HepG2 (cell line): ENCODE results near the gene CAB39. TPM values are rescaled to one million over a fixed set of nuclear protein-coding genes. Genes with fewer than 3 reads are reported as not detected.

Source experiments
- ARID5B ChIP-seq: IDR thresholded peaks from 2 replicates; pipeline ENCODE4 v1.4.0; 2020; ENCODE audit warnings: mild to moderate bottlenecking, missing genetic modification reagents
- GLMP ChIP-seq: sonication (generic); formaldehyde crosslinking; IDR thresholded peaks from 2 replicates; pipeline ENCODE4 v1.9.0; 2021; ENCODE audit warnings: missing genetic modification reagents, mild to moderate bottlenecking, borderline replicate concordance
- KDM6A ChIP-seq: IDR thresholded peaks from 2 replicates; pipeline ENCODE4 v1.6.1; 2016; ENCODE audit warnings: low read depth
- MAF1 ChIP-seq: sonication (generic); formaldehyde crosslinking; IDR thresholded peaks from 2 replicates; pipeline ENCODE4 v1.5.0; 2020; ENCODE audit warnings: missing genetic modification reagents, borderline replicate concordance
- MEIS2 ChIP-seq: sonication (generic); formaldehyde crosslinking; IDR thresholded peaks from 2 replicates; pipeline ENCODE4 v1.9.0; 2021; ENCODE audit warnings: mild to moderate bottlenecking, missing genetic modification reagents
- ZNF17 ChIP-seq: sonication (generic); formaldehyde crosslinking; IDR thresholded peaks from 2 replicates; pipeline ENCODE4 v1.5.0; 2020; ENCODE audit warnings: mild to moderate bottlenecking, missing genetic modification reagents
- ZNF703 ChIP-seq: sonication (generic); formaldehyde crosslinking; IDR thresholded peaks from 2 replicates; pipeline ENCODE4 v1.5.1; 2020; ENCODE audit warnings: missing genetic modification reagents, mild to moderate bottlenecking, moderate library complexity, borderline replicate concordance
- ZNF772 ChIP-seq: sonication (generic); formaldehyde crosslinking; IDR thresholded peaks from 2 replicates; pipeline ENCODE4 v1.5.0; 2020; ENCODE audit warnings: mild to moderate bottlenecking, missing genetic modification reagents
- polyA plus RNA-seq, 8 experiments: library from polyadenylated mRNA; depleted of rRNA in 3 of 8; stranded (reverse) in 7 of 8; unstranded in 1 of 8; fragments of >200 nt; fragmentation: Illumina TruSeq in 4 of 8; extraction: Trizol in 4 of 8; gene quantifications; 2 replicates each; pipeline versions ENCODE4 v1.2.1 to v1.2.3, GENCODE V29; 2011 to 2016; ENCODE audit warnings: low read depth in 4 of 8, missing spikeins in 1 of 8, mixed read lengths in 1 of 8; ENCODE audit not compliant: insufficient read depth in 1 of 8
- total RNA-seq, 5 experiments: library from RNA; depleted of rRNA; stranded (reverse); fragments of >200 nt; fragmentation: Illumina TruSeq; extraction: Trizol; gene quantifications; 2 replicates each; pipeline ENCODE4 v1.2.3, GENCODE V29; 2016; ENCODE audit warnings: low read depth in 1 of 5
- TF ChIP-seq, protein P1 (sequence below): sonication (generic); formaldehyde crosslinking; IDR thresholded peaks from 2 replicates; pipeline ENCODE4 v1.8.0; 2022; ENCODE audit warnings: missing genetic modification reagents, low read depth, mild to moderate bottlenecking, borderline replicate concordance
- TF ChIP-seq, protein P2 (sequence below), 2 experiments: fragments of 450-650 bp in 1 of 2; sonication (generic) in 1 of 2; formaldehyde crosslinking in 1 of 2; IDR thresholded peaks; 2 replicates each; pipeline versions ENCODE4 v1.6.1 to v1.8.0; 2016 to 2022; ENCODE audit warnings: antibody characterized with exemption in 1 of 2, mild to moderate bottlenecking in 1 of 2, missing genetic modification reagents in 1 of 2

Gene CAB39
- total and polyA plus RNA-seq, 2 of the 13 experiments (the other 11 are each of a cell fraction or from before 2014, with no cell fraction given): 19.3 to 45.3 TPM

GRCh38 chr2:230713331-230714135, 891 bp downstream of the CAB39 start (continued):
- TF ChIP-seq ZNF17 (CRISPR knock-in tag) (no peak), ARID5B (CRISPR knock-in tag) (0 out of 2 replicates have a peak, but pooled peaks have one; percentile 7), ZNF772 (CRISPR knock-in tag) (0 out of 2 replicates have a peak, but pooled peaks have one; percentile 9), ZNF703 (peak; percentile 38; the same call in 1 of the 2 replicates), KDM6A (no peak), GLMP (CRISPR knock-in tag) (no peak), MEIS2 (CRISPR knock-in tag) (no peak; the same call in 1 of the 2 replicates), MAF1 (no peak)
- TF ChIP-seq, protein P1, sequence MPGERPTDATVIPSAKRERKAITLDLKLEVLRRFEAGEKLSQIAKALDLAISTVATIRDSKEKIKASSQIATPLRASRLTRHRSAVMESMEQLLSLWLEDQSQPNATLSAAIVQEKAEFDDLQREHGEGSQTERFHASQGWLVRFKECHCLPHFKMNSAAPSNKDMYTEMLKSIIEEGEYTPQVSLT (CRISPR knock-in tag): no peak
- TF ChIP-seq, protein P2, sequence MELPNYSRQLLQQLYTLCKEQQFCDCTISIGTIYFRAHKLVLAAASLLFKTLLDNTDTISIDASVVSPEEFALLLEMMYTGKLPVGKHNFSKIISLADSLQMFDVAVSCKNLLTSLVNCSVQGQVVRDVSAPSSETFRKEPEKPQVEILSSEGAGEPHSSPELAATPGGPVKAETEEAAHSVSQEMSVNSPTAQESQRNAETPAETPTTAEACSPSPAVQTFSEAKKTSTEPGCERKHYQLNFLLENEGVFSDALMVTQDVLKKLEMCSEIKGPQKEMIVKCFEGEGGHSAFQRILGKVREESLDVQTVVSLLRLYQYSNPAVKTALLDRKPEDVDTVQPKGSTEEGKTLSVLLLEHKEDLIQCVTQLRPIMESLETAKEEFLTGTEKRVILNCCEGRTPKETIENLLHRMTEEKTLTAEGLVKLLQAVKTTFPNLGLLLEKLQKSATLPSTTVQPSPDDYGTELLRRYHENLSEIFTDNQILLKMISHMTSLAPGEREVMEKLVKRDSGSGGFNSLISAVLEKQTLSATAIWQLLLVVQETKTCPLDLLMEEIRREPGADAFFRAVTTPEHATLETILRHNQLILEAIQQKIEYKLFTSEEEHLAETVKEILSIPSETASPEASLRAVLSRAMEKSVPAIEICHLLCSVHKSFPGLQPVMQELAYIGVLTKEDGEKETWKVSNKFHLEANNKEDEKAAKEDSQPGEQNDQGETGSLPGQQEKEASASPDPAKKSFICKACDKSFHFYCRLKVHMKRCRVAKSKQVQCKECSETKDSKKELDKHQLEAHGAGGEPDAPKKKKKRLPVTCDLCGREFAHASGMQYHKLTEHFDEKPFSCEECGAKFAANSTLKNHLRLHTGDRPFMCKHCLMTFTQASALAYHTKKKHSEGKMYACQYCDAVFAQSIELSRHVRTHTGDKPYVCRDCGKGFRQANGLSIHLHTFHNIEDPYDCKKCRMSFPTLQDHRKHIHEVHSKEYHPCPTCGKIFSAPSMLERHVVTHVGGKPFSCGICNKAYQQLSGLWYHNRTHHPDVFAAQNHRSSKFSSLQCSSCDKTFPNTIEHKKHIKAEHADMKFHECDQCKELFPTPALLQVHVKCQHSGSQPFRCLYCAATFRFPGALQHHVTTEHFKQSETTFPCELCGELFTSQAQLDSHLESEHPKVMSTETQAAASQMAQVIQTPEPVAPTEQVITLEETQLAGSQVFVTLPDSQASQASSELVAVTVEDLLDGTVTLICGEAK (IDR thresholded peaks at IDR 0.05): no peak
- TF ChIP-seq, protein P2 (CRISPR knock-in tag; IDR thresholded peaks at IDR 0.05): no peak
